Nephron (organoid): ENCODE data around the gene CHTF18.

Experiments used
- H3K27ac Mint-ChIP-seq, 3 experiments: 2 replicates each; pipeline ENCODE4 v1.8.0; 2020; ENCODE audit warnings: mixed read lengths in 3 of 3, mild to moderate bottlenecking in 2 of 3, moderate library complexity in 1 of 3
- H3K27me3 Mint-ChIP-seq: 2 replicates; pipeline ENCODE4 v1.8.0; 2021; ENCODE audit warnings: low read depth, mild to moderate bottlenecking, moderate library complexity, mixed read lengths
- H3K36me3 Mint-ChIP-seq: 2 replicates; pipeline ENCODE4 v1.8.0; 2020; ENCODE audit warnings: low read depth, mixed read lengths
- H3K4me1 Mint-ChIP-seq: 2 replicates; pipeline ENCODE4 v1.8.0; 2020; ENCODE audit warnings: mixed read lengths
- H3K4me3 Mint-ChIP-seq, 3 experiments: 2 replicates each; pipeline ENCODE4 v1.8.0; 2020; ENCODE audit warnings: mild to moderate bottlenecking in 3 of 3, mixed read lengths in 3 of 3, moderate library complexity in 2 of 3
- H3K9me3 Mint-ChIP-seq: 2 replicates; pipeline ENCODE4 v1.8.0; 2020; ENCODE audit warnings: mixed read lengths
- TF ChIP-seq, protein P1 (sequence below), 3 experiments: fragments of 200-600 bp; sonication (generic); IDR thresholded peaks; one replicate each; pipeline ENCODE4 v1.5.0; 2021; ENCODE audit warnings: antibody characterized with exemption in 3 of 3; ENCODE audit not compliant: unreplicated experiment in 3 of 3

The CHTF18 gene

DNA sequence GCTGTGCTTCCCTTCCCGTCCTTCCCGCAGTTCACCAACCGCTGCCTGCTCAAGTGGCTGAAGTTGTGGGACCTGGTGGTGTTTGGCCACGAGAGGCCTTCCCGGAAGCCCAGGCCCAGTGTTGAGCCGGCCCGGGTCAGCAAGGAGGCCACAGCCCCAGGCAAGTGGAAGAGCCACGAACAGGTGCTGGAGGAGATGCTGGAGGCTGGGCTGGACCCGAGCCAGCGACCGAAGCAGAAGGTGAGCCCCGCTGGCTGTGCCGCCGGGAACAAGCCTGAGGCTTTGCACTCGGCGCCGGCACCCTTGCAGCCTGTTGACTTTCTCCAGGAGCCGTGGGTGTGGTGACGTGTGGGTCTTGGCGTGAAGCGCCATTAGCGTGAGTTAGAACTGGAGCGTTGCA, 2.7 kb downstream of the CHTF18 start:
- TF ChIP-seq, protein P1, sequence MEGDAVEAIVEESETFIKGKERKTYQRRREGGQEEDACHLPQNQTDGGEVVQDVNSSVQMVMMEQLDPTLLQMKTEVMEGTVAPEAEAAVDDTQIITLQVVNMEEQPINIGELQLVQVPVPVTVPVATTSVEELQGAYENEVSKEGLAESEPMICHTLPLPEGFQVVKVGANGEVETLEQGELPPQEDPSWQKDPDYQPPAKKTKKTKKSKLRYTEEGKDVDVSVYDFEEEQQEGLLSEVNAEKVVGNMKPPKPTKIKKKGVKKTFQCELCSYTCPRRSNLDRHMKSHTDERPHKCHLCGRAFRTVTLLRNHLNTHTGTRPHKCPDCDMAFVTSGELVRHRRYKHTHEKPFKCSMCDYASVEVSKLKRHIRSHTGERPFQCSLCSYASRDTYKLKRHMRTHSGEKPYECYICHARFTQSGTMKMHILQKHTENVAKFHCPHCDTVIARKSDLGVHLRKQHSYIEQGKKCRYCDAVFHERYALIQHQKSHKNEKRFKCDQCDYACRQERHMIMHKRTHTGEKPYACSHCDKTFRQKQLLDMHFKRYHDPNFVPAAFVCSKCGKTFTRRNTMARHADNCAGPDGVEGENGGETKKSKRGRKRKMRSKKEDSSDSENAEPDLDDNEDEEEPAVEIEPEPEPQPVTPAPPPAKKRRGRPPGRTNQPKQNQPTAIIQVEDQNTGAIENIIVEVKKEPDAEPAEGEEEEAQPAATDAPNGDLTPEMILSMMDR (IDR thresholded peaks at IDR 0.05; ENCODE audit: unreplicated experiment in 3 of 3): no peak
- H3K4me3 Mint-ChIP-seq: peak overlapping the region in 1 of 3 experiments; percentile 78
- no peaks in the 10 kb centered on the region for H3K4me1 Mint-ChIP-seq
- H3K27ac Mint-ChIP-seq: no peak overlapping the region
- H3K9me3 Mint-ChIP-seq: no peaks in the 10 kb centered on the region
- H3K27me3 Mint-ChIP-seq: no peaks in the 10 kb centered on the region
- H3K36me3 Mint-ChIP-seq: peaks cover 9% of the 10 kb centered on the region

GRCh38 chr16:792221-792995, 4.0 kb downstream of the CHTF18 start:
- peaks cover 9% of the 10 kb centered on the region for H3K36me3 Mint-ChIP-seq
- H3K27me3 Mint-ChIP-seq: peaks cover 1% of the 10 kb centered on the region
- H3K4me1 Mint-ChIP-seq: no peaks in the 10 kb centered on the region
- no peak overlapping the region for H3K27ac Mint-ChIP-seq
- TF ChIP-seq, protein P1 (IDR thresholded peaks at IDR 0.05; ENCODE audit: unreplicated experiment in 3 of 3): no peak
- H3K9me3 Mint-ChIP-seq: no peaks in the 10 kb centered on the region
- H3K4me3 Mint-ChIP-seq: no peak overlapping the region

GRCh38 chr16:793414-793813, 5.0 kb downstream of the CHTF18 start:
- Mint-ChIP-seq H3K36me3 (peaks cover 12% of the 10 kb centered on the region), H3K4me3 (no peak overlapping the region), H3K4me1 (no peaks in the 10 kb centered on the region), H3K9me3 (no peaks in the 10 kb centered on the region), H3K27ac (no peak overlapping the region), H3K27me3 (peaks cover 11% of the 10 kb centered on the region)
- TF ChIP-seq, protein P1 (IDR thresholded peaks at IDR 0.05; ENCODE audit: unreplicated experiment in 3 of 3): no peak

- no peak overlapping the region for H3K4me3 Mint-ChIP-seq
- peaks cover 20% of the 10 kb centered on the region for H3K27me3 Mint-ChIP-seq
- H3K36me3 Mint-ChIP-seq: peaks cover 12% of the 10 kb centered on the region
- no peaks in the 10 kb centered on the region for H3K4me1 Mint-ChIP-seq
- H3K9me3 Mint-ChIP-seq: no peaks in the 10 kb centered on the region
- TF ChIP-seq, protein P1 (IDR thresholded peaks at IDR 0.05; ENCODE audit: unreplicated experiment in 3 of 3): no peak
- H3K27ac Mint-ChIP-seq: no peak overlapping the region
Observed at GRCh38 chr16:794091-794822, 5.8 kb downstream of the CHTF18 start.

DNA sequence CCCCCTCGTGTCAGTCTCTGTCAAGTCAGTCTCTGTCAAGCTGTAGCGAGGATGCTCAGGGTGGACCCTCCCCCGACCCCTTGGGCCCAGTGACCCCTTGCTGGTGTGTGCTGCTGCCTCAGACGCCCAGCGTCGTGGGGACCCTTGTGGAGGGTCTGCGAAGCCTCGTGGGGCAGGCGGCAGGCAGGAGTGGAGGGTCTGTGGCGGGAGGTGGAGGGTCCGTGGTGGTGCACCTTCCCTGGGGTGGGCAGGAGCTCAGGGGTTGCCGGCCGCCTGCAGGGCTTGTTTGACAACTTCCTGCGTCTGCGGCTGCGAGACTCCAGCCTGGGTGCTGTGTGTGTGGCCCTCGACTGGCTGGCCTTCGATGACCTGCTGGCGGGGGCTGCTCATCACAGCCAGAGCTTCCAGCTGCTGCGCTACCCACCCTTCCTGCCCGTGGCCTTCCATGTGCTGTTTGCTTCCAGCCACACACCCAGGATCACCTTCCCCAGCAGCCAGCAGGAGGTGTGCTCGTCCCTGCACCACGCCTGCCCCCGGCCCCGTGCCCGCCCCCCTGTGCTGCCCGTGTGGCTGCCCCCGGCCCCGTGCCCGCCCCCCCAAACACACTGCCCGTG, 6.5 kb downstream of the CHTF18 start:
- H3K4me1 Mint-ChIP-seq: no peaks in the 10 kb centered on the region
- peaks cover 21% of the 10 kb centered on the region for H3K27me3 Mint-ChIP-seq
- H3K36me3 Mint-ChIP-seq: peaks cover 12% of the 10 kb centered on the region
- H3K27ac Mint-ChIP-seq: no peak overlapping the region
- no peak overlapping the region for H3K4me3 Mint-ChIP-seq
- TF ChIP-seq, protein P1 (IDR thresholded peaks at IDR 0.05; ENCODE audit: unreplicated experiment in 3 of 3): no peak
- H3K9me3 Mint-ChIP-seq: no peaks in the 10 kb centered on the region
